CD4-positive, alpha-beta T cell (primary cell): Measurements from ENCODE around the gene KLHL12. TPM values are rescaled to one million over a fixed set of nuclear protein-coding genes. Genes with fewer than 3 reads are reported as not detected.

ENCODE experiments used
- ATAC-seq: fragments of 200-7000 bp; cut with Tn5 transposase; one replicate; pipeline ENCODE4 v1.10.0; 2022; ENCODE audit warnings: mild to moderate bottlenecking; ENCODE audit not compliant: poor library complexity
- CTCF ChIA-PET: fragments of 350-600 bp; sonication (Branson Sonifier 250); formaldehyde crosslinking; loops from one replicate; lab custom pipeline; 2021; ENCODE audit warnings: antibody characterized with exemption, inconsistent platforms; lab: Charles Lee
- POLR2A ChIA-PET: fragments of 350-600 bp; sonication (Branson Sonifier 250); formaldehyde crosslinking; loops from one replicate; lab custom pipeline; 2021; ENCODE audit warnings: antibody characterized with exemption, inconsistent platforms; lab: Charles Lee
- DNase-seq, 14 experiments: peaks; one replicate each; pipeline ENCODE4 v3.0.0-alpha.2; 2013 to 2020; ENCODE audit warnings: mixed read lengths in 2 of 14
- H3K27ac ChIP-seq, 2 donors: one replicate each; pipeline versions ENCODE4 v1.5.1 to v1.7.0; 2013; ENCODE audit warnings: low read length in 2 of 2, low read depth in 1 of 2, mild to moderate bottlenecking in 1 of 2
- H3K27me3 ChIP-seq, 2 experiments: 1 replicate in 1 of 2; 2 replicates in 1 of 2; pipeline versions ENCODE4 v1.6.1 to v1.7.0; 2013; ENCODE audit warnings: low read length in 2 of 2, control low read depth in 1 of 2, mild to moderate bottlenecking in 1 of 2, moderate library complexity in 1 of 2; ENCODE audit not compliant: insufficient read depth in 2 of 2, control insufficient read depth in 1 of 2
- H3K36me3 ChIP-seq: one replicate; pipeline ENCODE4 v1.6.1; 2013; ENCODE audit warnings: low read length, control low read depth; ENCODE audit not compliant: insufficient read depth
- H3K4me1 ChIP-seq: one replicate; pipeline ENCODE4 v1.6.1; 2013; ENCODE audit warnings: low read length, control low read depth; ENCODE audit not compliant: insufficient read depth
- H3K4me3 ChIP-seq: one replicate; pipeline ENCODE4 v1.5.1; 2013; ENCODE audit warnings: mild to moderate bottlenecking, low read length, moderate library complexity
- H3K9me3 ChIP-seq, 2 experiments: 1 replicate in 1 of 2; 2 replicates in 1 of 2; pipeline versions ENCODE4 v1.6.1 to v1.7.0; 2013; ENCODE audit warnings: low read length in 2 of 2, mild to moderate bottlenecking in 2 of 2, control low read depth in 1 of 2, moderate library complexity in 1 of 2; ENCODE audit not compliant: control insufficient read depth in 1 of 2, insufficient read depth in 1 of 2
- H3K27ac Mint-ChIP-seq: one replicate; pipeline ENCODE4 v1.8.0; 2020; ENCODE audit warnings: mixed read lengths
- H3K27me3 Mint-ChIP-seq: one replicate; pipeline ENCODE4 v1.8.0; 2021; ENCODE audit warnings: mixed read lengths
- H3K36me3 Mint-ChIP-seq: one replicate; pipeline ENCODE4 v1.8.0; 2021; ENCODE audit warnings: low read depth, mixed read lengths
- H3K4me1 Mint-ChIP-seq: one replicate; pipeline ENCODE4 v1.8.0; 2021; ENCODE audit warnings: low read depth, mixed read lengths
- H3K4me3 Mint-ChIP-seq: one replicate; pipeline ENCODE4 v1.8.0; 2020; ENCODE audit warnings: mild to moderate bottlenecking, mixed read lengths
- H3K9me3 Mint-ChIP-seq: one replicate; pipeline ENCODE4 v1.8.0; 2020; ENCODE audit warnings: mixed read lengths
- intact Hi-C, 2 experiments: fragments of 100-400 bp; cut with DNase I in 1 of 2; cut with micrococcal nuclease in 1 of 2; formaldehyde crosslinking; loops; one replicate each; pipeline versions ENCODE4 v1.15.1 to v1.9.0; 2023 to 2025; cut with DNase I, micrococcal nuclease
- total RNA-seq, 174 experiments: library from RNA in 2 of 174; stranded (reverse) in 2 of 174; gene quantifications; one replicate each; pipeline ENCODE4 v1.2.3 and lab custom pipeline; 2021 to 2026
- TF ChIP-seq, protein P1 (sequence below): fragments of 200-600 bp; IDR thresholded peaks from one replicate; pipeline ENCODE4 v1.8.0; 2022; ENCODE audit warnings: antibody characterized with exemption, mild to moderate bottlenecking

Gene KLHL12
- total RNA-seq, 2 experiments from 2014 or later, result 18.5 to 18.6 TPM

DNA sequence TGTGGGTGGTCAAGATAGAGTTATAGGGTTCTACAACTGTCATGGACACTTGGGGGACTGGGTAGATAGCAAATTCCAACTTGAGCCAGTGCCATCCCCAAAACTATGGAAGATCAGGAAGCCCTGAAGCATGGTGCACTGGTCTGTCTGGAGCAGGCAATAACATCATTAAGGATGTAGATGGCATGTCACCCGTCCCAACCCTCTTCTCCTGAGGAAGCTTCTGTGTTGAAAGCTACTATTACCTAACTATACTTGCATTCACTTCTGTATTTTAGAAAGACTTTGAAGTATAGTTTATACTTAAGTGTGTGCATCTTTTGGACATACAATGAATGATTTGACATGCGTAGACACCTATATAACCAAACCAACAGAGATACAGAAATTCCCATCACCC lies 71.0 kb downstream of the KLHL12 start:
- POLR2A ChIA-PET, result no interaction called here
- Histone ChIP-seq H3K27me3 (peaks cover 6 to 10% of the 10 kb centered on the region in 2 experiments), H3K36me3 (no peaks in the 10 kb centered on the region), H3K27ac (no peak overlapping the region), H3K4me3 (no peak overlapping the region), H3K4me1 (peaks cover 5% of the 10 kb centered on the region), H3K9me3 (peaks cover 0 to 2% of the 10 kb centered on the region in 2 experiments)
- CTCF ChIA-PET, result no interaction called here
- H3K4me3 Mint-ChIP-seq, result no peak overlapping the region
- TF ChIP-seq, protein P1, sequence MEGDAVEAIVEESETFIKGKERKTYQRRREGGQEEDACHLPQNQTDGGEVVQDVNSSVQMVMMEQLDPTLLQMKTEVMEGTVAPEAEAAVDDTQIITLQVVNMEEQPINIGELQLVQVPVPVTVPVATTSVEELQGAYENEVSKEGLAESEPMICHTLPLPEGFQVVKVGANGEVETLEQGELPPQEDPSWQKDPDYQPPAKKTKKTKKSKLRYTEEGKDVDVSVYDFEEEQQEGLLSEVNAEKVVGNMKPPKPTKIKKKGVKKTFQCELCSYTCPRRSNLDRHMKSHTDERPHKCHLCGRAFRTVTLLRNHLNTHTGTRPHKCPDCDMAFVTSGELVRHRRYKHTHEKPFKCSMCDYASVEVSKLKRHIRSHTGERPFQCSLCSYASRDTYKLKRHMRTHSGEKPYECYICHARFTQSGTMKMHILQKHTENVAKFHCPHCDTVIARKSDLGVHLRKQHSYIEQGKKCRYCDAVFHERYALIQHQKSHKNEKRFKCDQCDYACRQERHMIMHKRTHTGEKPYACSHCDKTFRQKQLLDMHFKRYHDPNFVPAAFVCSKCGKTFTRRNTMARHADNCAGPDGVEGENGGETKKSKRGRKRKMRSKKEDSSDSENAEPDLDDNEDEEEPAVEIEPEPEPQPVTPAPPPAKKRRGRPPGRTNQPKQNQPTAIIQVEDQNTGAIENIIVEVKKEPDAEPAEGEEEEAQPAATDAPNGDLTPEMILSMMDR, result no peak
- no peaks in the 10 kb centered on the region for H3K36me3 Mint-ChIP-seq
- intact Hi-C loops, result no loop called here
- H3K27me3 Mint-ChIP-seq, result peaks cover 18% of the 10 kb centered on the region
- no peaks in the 10 kb centered on the region for H3K9me3 Mint-ChIP-seq
- ATAC-seq (no peak), DNase-seq (no peak)
- H3K4me1 Mint-ChIP-seq, result peaks cover 3% of the 10 kb centered on the region
- no peak overlapping the region for H3K27ac Mint-ChIP-seq

DNA sequence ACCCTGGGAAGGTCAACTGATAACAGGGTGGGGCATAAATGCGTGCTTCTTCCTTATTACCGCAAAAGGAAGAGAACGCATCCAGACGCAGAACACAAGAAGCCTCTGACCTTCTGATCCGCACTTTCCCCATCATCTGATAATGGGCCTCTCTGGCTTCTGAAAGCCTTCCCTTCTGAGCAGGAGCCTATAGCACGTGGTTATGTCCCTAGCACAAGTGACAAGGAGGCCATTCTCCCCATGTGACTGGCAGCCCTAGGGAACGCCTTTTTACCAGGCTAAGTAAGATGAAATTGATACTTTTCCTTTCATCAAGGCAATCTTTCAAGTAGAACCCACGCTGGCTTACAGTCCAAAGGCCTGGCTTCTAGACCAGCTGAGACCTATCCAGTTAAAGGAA lies 72.2 kb downstream of the KLHL12 start:
- Mint-ChIP-seq H3K4me3 (no peak overlapping the region), H3K9me3 (no peaks in the 10 kb centered on the region), H3K27me3 (peaks cover 9% of the 10 kb centered on the region), H3K27ac (no peak overlapping the region), H3K4me1 (no peaks in the 10 kb centered on the region), H3K36me3 (no peaks in the 10 kb centered on the region)
- ChIA-PET CTCF (interaction anchor here (0.6 kb wide), 1 partner anchor 51 kb away, joined by 3 read pairs; no protein-coding TSS in a partner anchor), POLR2A (no interaction called here)
- TF ChIP-seq, protein P1, result no peak
- H3K9me3 ChIP-seq, result no peaks in the 10 kb centered on the region
- intact Hi-C loops, result loop anchor here in 1 of 2 experiments (5.0 kb wide), 2 partner anchors 102 to 202 kb away; no protein-coding TSS in a partner anchor
- H3K27ac ChIP-seq, result no peak overlapping the region
- ATAC-seq (no peak), DNase-seq (no peak)
- no peaks in the 10 kb centered on the region for H3K36me3 ChIP-seq
- no peak overlapping the region for H3K4me3 ChIP-seq
- H3K27me3 ChIP-seq, result peaks cover 0 to 4% of the 10 kb centered on the region in 2 experiments
- no peaks in the 10 kb centered on the region for H3K4me1 ChIP-seq

DNA sequence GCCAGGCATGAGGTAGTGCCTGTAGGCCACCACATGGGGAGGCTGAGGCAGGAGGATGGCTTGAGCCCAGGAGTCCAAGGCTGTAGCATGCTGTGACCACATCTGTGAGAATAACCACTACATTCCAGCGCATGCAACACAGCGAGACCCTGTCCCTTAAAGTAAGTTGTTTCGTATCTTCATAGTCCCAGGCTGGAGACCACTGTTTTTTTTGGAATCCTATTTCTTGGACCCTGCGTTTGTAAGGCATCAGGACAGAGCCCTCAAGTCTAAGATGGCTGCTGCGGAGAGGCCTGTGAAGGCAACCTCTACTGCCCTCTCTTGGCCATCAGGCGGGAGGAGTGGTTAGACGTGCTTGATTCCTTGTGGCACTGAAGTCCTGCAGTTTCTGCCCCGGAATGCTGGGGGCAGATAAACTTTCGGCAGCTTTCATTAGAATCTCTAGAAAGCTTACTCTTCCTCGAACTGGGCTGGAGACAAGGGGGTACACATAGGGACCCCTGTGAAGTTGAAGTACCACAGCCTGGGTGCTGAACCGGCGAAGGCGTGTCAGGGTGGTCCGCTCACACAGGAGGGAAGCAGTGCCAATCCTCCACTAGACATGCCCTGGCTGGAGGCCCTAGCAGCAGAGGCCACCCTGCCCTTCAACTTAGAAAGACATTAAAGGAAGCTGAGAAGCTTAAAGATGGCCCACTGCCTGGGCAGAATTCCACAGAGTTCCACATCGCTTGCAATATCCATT lies 74.7 kb downstream of the KLHL12 start:
- DNase-seq (peak in 6 of 14 experiments; percentile 7 to 70 (median 40)), ATAC-seq (peak; percentile 58)
- no peaks in the 10 kb centered on the region for H3K27me3 Mint-ChIP-seq
- no peaks in the 10 kb centered on the region for H3K27me3 ChIP-seq
- no peak overlapping the region for H3K4me3 ChIP-seq
- H3K4me3 Mint-ChIP-seq, result no peak overlapping the region
- H3K27ac Mint-ChIP-seq, result no peak overlapping the region
- no peaks in the 10 kb centered on the region for H3K9me3 ChIP-seq
- H3K36me3 ChIP-seq, result no peaks in the 10 kb centered on the region
- ChIA-PET CTCF (no interaction called here), POLR2A (no interaction called here)
- H3K27ac ChIP-seq, result no peak overlapping the region
- TF ChIP-seq, protein P1, result no peak
- H3K9me3 Mint-ChIP-seq, result no peaks in the 10 kb centered on the region
- no peaks in the 10 kb centered on the region for H3K36me3 Mint-ChIP-seq
- H3K4me1 Mint-ChIP-seq, result no peaks in the 10 kb centered on the region
- intact Hi-C loops, result loop anchor here (2.0 to 5.0 kb wide), 3 partner anchors 100 to 200 kb away; no protein-coding TSS in a partner anchor
- no peaks in the 10 kb centered on the region for H3K4me1 ChIP-seq
